B cell (primary cell): ENCODE measurements around the gene PTPMT1. TPM values are rescaled to one million over a fixed set of nuclear protein-coding genes. Genes with fewer than 3 reads are reported as not detected.
"Not testable (repeated sequence)": the region's sequence is repeated elsewhere in the genome, so short reads cannot be mapped to it uniquely, and the experiment has no call there.

Source experiments
- ATAC-seq: fragments of 200-7000 bp; cut with Tn5 transposase; one replicate; pipeline ENCODE4 v1.10.0; 2021; ENCODE audit warnings: low read depth, mild to moderate bottlenecking, moderate number of reproducible peaks, moderate library complexity
- CTCF ChIA-PET: fragments of 350-600 bp; sonication (Branson Sonifier 250); formaldehyde crosslinking; loops from one replicate; lab custom pipeline; 2021; ENCODE audit warnings: antibody characterized with exemption, inconsistent platforms; lab: Charles Lee
- POLR2A ChIA-PET: fragments of 350-600 bp; sonication (Branson Sonifier 250); formaldehyde crosslinking; loops from one replicate; lab custom pipeline; 2021; ENCODE audit warnings: antibody characterized with exemption; lab: Charles Lee
- DNase-seq: peaks from one replicate; pipeline ENCODE4 v3.0.0; 2013
- H2AFZ ChIP-seq: 2 replicates; pipeline ENCODE4 v1.6.1; 2012; ENCODE audit warnings: mild to moderate bottlenecking, low read depth, low read length; ENCODE audit not compliant: insufficient read depth, poor library complexity, severe bottlenecking
- H3K27ac ChIP-seq, 2 donors: 1 replicate in 1 of 2; 2 replicates in 1 of 2; pipeline ENCODE4 v1.5.1; 2012 to 2013; ENCODE audit warnings: low read length in 2 of 2, mild to moderate bottlenecking in 2 of 2, moderate library complexity in 1 of 2
- H3K27me3 ChIP-seq, 4 experiments: fragments of 200-600 bp in 1 of 4; sonication (generic) in 1 of 4; replicated peaks in 1 of 4; 1 replicate in 2 of 4; 2 replicates in 2 of 4; pipeline versions ENCODE4 v1.6.1 to v1.7.0; 2013 to 2016; ENCODE audit warnings: low read length in 3 of 4, mild to moderate bottlenecking in 2 of 4, mixed read lengths in 1 of 4, moderate library complexity in 1 of 4; ENCODE audit not compliant: insufficient read depth in 4 of 4, control insufficient read depth in 3 of 4; ENCODE audit errors: control extremely low read depth in 1 of 4
- H3K36me3 ChIP-seq, 2 experiments: replicated peaks in 1 of 2; 1 replicate in 1 of 2; 2 replicates in 1 of 2; pipeline versions ENCODE4 v1.6.1 to v1.7.1; 2013; ENCODE audit warnings: low read length in 1 of 2; ENCODE audit not compliant: insufficient read depth in 2 of 2, control insufficient read depth in 1 of 2; ENCODE audit errors: control extremely low read depth in 1 of 2, extremely low read depth in 1 of 2
- H3K4me1 ChIP-seq, 2 donors: fragments of 200-600 bp in 1 of 2; sonication (generic) in 1 of 2; 1 replicate in 1 of 2; 2 replicates in 1 of 2; pipeline versions ENCODE4 v1.5.1 to v1.6.1; 2013 to 2017; ENCODE audit warnings: low read length in 2 of 2; ENCODE audit not compliant: control insufficient read depth in 2 of 2, insufficient read depth in 2 of 2
- H3K4me2 ChIP-seq: replicated peaks from 2 replicates; pipeline ENCODE3; 2012; ENCODE audit warnings: mild to moderate bottlenecking, low read depth, low read length; ENCODE audit not compliant: poor library complexity, severe bottlenecking
- H3K4me3 ChIP-seq, 5 experiments: fragments of 200-600 bp in 1 of 5; sonication (generic) in 1 of 5; 1 replicate in 3 of 5; 2 replicates in 2 of 5; pipeline versions ENCODE4 v1.5.1 to v1.7.0; 2011 to 2016; ENCODE audit warnings: low read length in 4 of 5, mild to moderate bottlenecking in 4 of 5, low read depth in 2 of 5, control low read depth in 1 of 5, moderate library complexity in 1 of 5; ENCODE audit not compliant: insufficient read depth in 1 of 5; ENCODE audit errors: control extremely low read depth in 1 of 5, extremely low read depth in 1 of 5
- H3K79me2 ChIP-seq: fragments of 200-600 bp; sonication (generic); one replicate; pipeline ENCODE4 v1.6.0; 2016; ENCODE audit warnings: low read length; ENCODE audit not compliant: control insufficient read depth, insufficient read depth
- H3K9ac ChIP-seq: fragments of 200-600 bp; sonication (generic); 2 replicates; pipeline ENCODE4 v1.6.1; 2017; ENCODE audit warnings: mild to moderate bottlenecking, low read length, moderate library complexity
- H3K9me3 ChIP-seq, 3 donors: one replicate each; pipeline versions ENCODE4 v1.6.1 to v1.7.1; 2013; ENCODE audit warnings: low read length in 2 of 3; ENCODE audit not compliant: control insufficient read depth in 2 of 3, insufficient read depth in 1 of 3; ENCODE audit errors: control extremely low read depth in 1 of 3
- H4K20me1 ChIP-seq: 2 replicates; pipeline ENCODE4 v1.6.0; 2012; ENCODE audit warnings: mild to moderate bottlenecking, low read length; ENCODE audit not compliant: insufficient read depth, control insufficient read depth, poor library complexity, severe bottlenecking
- H3K27ac Mint-ChIP-seq: one replicate; pipeline ENCODE4 v1.8.0; 2021; ENCODE audit warnings: mixed read lengths
- H3K27me3 Mint-ChIP-seq: one replicate; pipeline ENCODE4 v1.8.0; 2021; ENCODE audit warnings: mixed read lengths
- H3K4me1 Mint-ChIP-seq: one replicate; pipeline ENCODE4 v1.8.0; 2021; ENCODE audit warnings: mixed read lengths
- H3K4me3 Mint-ChIP-seq: one replicate; pipeline ENCODE4 v1.8.0; 2021; ENCODE audit warnings: mixed read lengths
- H3K9me3 Mint-ChIP-seq: one replicate; pipeline ENCODE4 v1.8.0; 2022; ENCODE audit warnings: mixed read lengths; ENCODE audit not compliant: insufficient read depth
- CTCF ChIP-seq: fragments of 200-600 bp; IDR thresholded peaks from one replicate; pipeline ENCODE4 v1.8.0; 2022; ENCODE audit warnings: antibody characterized with exemption, mild to moderate bottlenecking
- EZH2 ChIP-seq: IDR thresholded peaks from 2 replicates; pipeline ENCODE4 v1.6.1; 2012; ENCODE audit warnings: borderline replicate concordance, low read depth, mild to moderate bottlenecking, moderate library complexity, low read length; ENCODE audit not compliant: insufficient read depth, poor library complexity, severe bottlenecking
- WGBS: methylation state at CpG from one replicate; pipeline ENCODE4 v1.1.5; 2013; ENCODE audit warnings: missing lambda C conversion rate; ENCODE audit not compliant: insufficient coverage; 5-methylcytosine and 5-hydroxymethylcytosine counted together
- intact Hi-C: fragments of 100-400 bp; cut with micrococcal nuclease; formaldehyde crosslinking; loops from one replicate; pipeline ENCODE4 v1.10.0; 2022
- polyA plus RNA-seq: library from polyadenylated mRNA; depleted of rRNA; stranded (reverse); fragments of >200 nt; gene quantifications from 2 replicates; pipeline ENCODE4 v1.2.3, GENCODE V29; 2012
- total RNA-seq, 2 donors: library from RNA; stranded (reverse); fragments of 120-200 nt in 1 of 2; gene quantifications; 1 replicate in 1 of 2; 2 replicates in 1 of 2; pipeline versions ENCODE4 v1.2.3 to v1.2.4, GENCODE V29; 2013 to 2022

The PTPMT1 gene
- total and polyA plus RNA-seq, 2 donors (not counting 1 experiment from before 2014, with no cell fraction given): 20.8 to 35.7 TPM

GRCh38 chr11:47553406-47553743 is 12.0 kb upstream of the PTPMT1 start:
- H3K27me3 Mint-ChIP-seq: no peaks in the 10 kb centered on the region
- H3K4me1 Mint-ChIP-seq: peaks cover 39% of the 10 kb centered on the region
- peaks cover 65% of the 10 kb centered on the region for H3K79me2 ChIP-seq
- H3K9me3 ChIP-seq: no peaks in the 10 kb centered on the region
- peak overlapping the region; percentile 11 to 94 (median 81) for H3K4me3 ChIP-seq
- H3K9me3 Mint-ChIP-seq: no peaks in the 10 kb centered on the region
- no peaks in the 10 kb centered on the region for H3K36me3 ChIP-seq
- H3K4me3 Mint-ChIP-seq: peak overlapping the region; percentile 99
- peak; percentile 67 for TF ChIP-seq CTCF
- TF ChIP-seq EZH2: no peak
- 0% methylated on average over 5 of the region's 9 CpGs for WGBS
- DNase-seq: no peak
- intact Hi-C loops: loop anchor here (1.0 to 10.0 kb wide), 11 partner anchors 12 to 1619 kb away; partner anchors contain the start of genes CSTPP1, FNBP4, MTCH2 and NDUFS3
- peak overlapping the region; percentile 93 for H2AFZ ChIP-seq
- H3K4me1 ChIP-seq: peaks cover 30 to 32% of the 10 kb centered on the region in 2 donors
- peak; percentile 12 for ATAC-seq
- H3K27ac Mint-ChIP-seq: peak overlapping the region; percentile 88
- H4K20me1 ChIP-seq: peaks cover 16% of the 10 kb centered on the region
- no peaks in the 10 kb centered on the region for H3K27me3 ChIP-seq
- ChIA-PET CTCF (interaction anchor here (0.6 to 3.3 kb wide), 2 partner anchors 11 to 96 kb away, joined by 7 to 19 read pairs; partner anchors contain the start of gene PTPMT1), POLR2A (interaction anchor here (0.5 to 0.9 kb wide), 3 partner anchors 11 to 297 kb away, joined by 3 to 4 read pairs (median 3); partner anchors contain the start of gene PTPMT1)
- peak overlapping the region; percentile 94 for H3K9ac ChIP-seq
- peak overlapping the region; percentile 39 to 88 for H3K27ac ChIP-seq
- H3K4me2 ChIP-seq: peak overlapping the region; percentile 90

DNA sequence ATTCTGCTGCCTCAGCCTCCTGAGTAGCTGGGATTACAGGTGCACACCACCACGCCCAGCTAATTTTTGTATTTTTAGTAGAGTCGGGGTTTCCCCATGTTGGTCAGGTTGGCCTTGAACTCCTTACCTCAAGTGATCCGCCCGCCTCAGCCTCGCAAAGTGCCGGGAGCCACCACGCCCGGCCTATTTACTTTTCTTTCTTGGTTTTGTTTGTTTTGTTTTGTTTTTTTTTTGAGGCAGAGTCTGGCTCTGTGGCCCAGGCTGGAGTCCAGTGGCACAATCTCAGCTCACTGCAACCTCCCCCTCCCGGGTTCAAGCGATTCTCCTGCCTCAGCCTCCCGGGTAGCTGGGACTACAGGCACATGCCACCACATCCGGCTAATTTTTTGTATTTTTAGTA is 8.4 kb upstream of the PTPMT1 start:
- not testable (repeated sequence) for H3K27ac Mint-ChIP-seq, H3K27me3 Mint-ChIP-seq, H3K9me3 Mint-ChIP-seq, DNase-seq, H3K9me3 ChIP-seq, H4K20me1 ChIP-seq, H3K9ac ChIP-seq, H3K27me3 ChIP-seq, H3K4me3 ChIP-seq, H3K36me3 ChIP-seq, H3K4me2 ChIP-seq, H3K27ac ChIP-seq, H2AFZ ChIP-seq, H3K4me3 Mint-ChIP-seq, ATAC-seq
- H3K4me1 Mint-ChIP-seq: peaks cover 11% of the 10 kb centered on the region
- intact Hi-C loops: loop anchor here (10.0 kb wide), 2 partner anchors 622 to 1622 kb away; partner anchors contain the start of gene CSTPP1
- CTCF ChIA-PET: interaction anchor here (1.9 kb wide), 1 partner anchor 21 kb away, joined by 5 read pairs; the partner anchor contains the start of genes KBTBD4 and NDUFS3
- WGBS: 97% methylated on average over 8 of the region's 12 CpGs
- POLR2A ChIA-PET: interaction anchor here (0.7 kb wide), 1 partner anchor 78 kb away, joined by 3 read pairs; no protein-coding TSS in a partner anchor
- Histone ChIP-seq H3K4me1 (peaks cover 3 to 10% of the 10 kb centered on the region in 2 donors), H3K79me2 (peaks cover 30% of the 10 kb centered on the region)
